Large intestine (tissue), 3 donors: ENCODE results near the gene TMTC4. TPM values are rescaled to one million over a fixed set of nuclear protein-coding genes. Genes with fewer than 3 reads are reported as not detected.

Source experiments
- DNase-seq, 2 donors: peaks; one replicate each; pipeline versions ENCODE4 v3.0.0 to v3.0.0-alpha.2; 2013
- H3K27ac ChIP-seq: one replicate; pipeline ENCODE4 v1.5.1; 2013; ENCODE audit warnings: low read length
- H3K27me3 ChIP-seq: 2 replicates; pipeline ENCODE4 v1.6.1; 2013; ENCODE audit warnings: low read length; ENCODE audit not compliant: control insufficient read depth, insufficient read depth
- H3K36me3 ChIP-seq: 2 replicates; pipeline ENCODE4 v1.6.1; 2013; ENCODE audit warnings: low read length; ENCODE audit not compliant: control insufficient read depth, insufficient read depth
- H3K4me1 ChIP-seq: one replicate; pipeline ENCODE4 v1.6.1; 2013; ENCODE audit warnings: low read length; ENCODE audit not compliant: control insufficient read depth, insufficient read depth
- H3K4me3 ChIP-seq: one replicate; pipeline ENCODE4 v1.5.1; 2013; ENCODE audit warnings: low read length
- H3K9me3 ChIP-seq: one replicate; pipeline ENCODE4 v1.6.1; 2013; ENCODE audit warnings: mild to moderate bottlenecking, low read depth, low read length, moderate library complexity; ENCODE audit not compliant: control insufficient read depth
- WGBS: methylation state at CpG from one replicate; pipeline ENCODE4 v1.1.5; 2013; ENCODE audit warnings: low lambda C conversion rate; ENCODE audit not compliant: insufficient coverage; 5-methylcytosine and 5-hydroxymethylcytosine counted together
- polyA plus RNA-seq: library from polyadenylated mRNA; unstranded; fragments of 120-200 nt; gene quantifications from one replicate; pipeline ENCODE4 v1.2.1, GENCODE V29; 2013

Gene TMTC4
- polyA plus RNA-seq, 1 donor = 27.1 TPM

- Histone ChIP-seq H3K27ac (no peak overlapping the region), H3K9me3 (no peaks in the 10 kb centered on the region), H3K27me3 (no peaks in the 10 kb centered on the region), H3K4me1 (peaks cover 15% of the 10 kb centered on the region), H3K36me3 (peaks cover 32% of the 10 kb centered on the region), H3K4me3 (no peak overlapping the region)
- WGBS = no CpG with 5 or more reads among the region's 6 CpGs
- DNase-seq = no peak
Measured at GRCh38 chr13:100610391-100611347, 63.9 kb downstream of the TMTC4 start.

- peak; percentile 88 to 93 for DNase-seq
Measured at GRCh38 chr13:100608906-100609305, 65.7 kb downstream of the TMTC4 start.

GRCh38 chr13:100608489-100608888 lies 66.1 kb downstream of the TMTC4 start:
- Histone ChIP-seq H3K36me3 (peaks cover 32% of the 10 kb centered on the region), H3K4me3 (no peak overlapping the region), H3K27ac (peak overlapping the region; percentile 88), H3K9me3 (no peaks in the 10 kb centered on the region), H3K4me1 (peaks cover 15% of the 10 kb centered on the region), H3K27me3 (no peaks in the 10 kb centered on the region)
- no CpG with 5 or more reads among the region's 3 CpGs for WGBS
- no peak for DNase-seq

More at GRCh38 chr13:100608906-100609305, 65.7 kb downstream of the TMTC4 start:
- no CpG with 5 or more reads among the region's 6 CpGs for WGBS
- Histone ChIP-seq H3K27ac (peak overlapping the region; percentile 88), H3K9me3 (no peaks in the 10 kb centered on the region), H3K36me3 (peaks cover 32% of the 10 kb centered on the region), H3K4me1 (peaks cover 15% of the 10 kb centered on the region), H3K4me3 (no peak overlapping the region), H3K27me3 (no peaks in the 10 kb centered on the region)

- Histone ChIP-seq H3K27me3 (no peaks in the 10 kb centered on the region), H3K27ac (no peak overlapping the region), H3K36me3 (peaks cover 18% of the 10 kb centered on the region), H3K4me3 (no peak overlapping the region), H3K4me1 (peaks cover 12% of the 10 kb centered on the region), H3K9me3 (no peaks in the 10 kb centered on the region)
- DNase-seq = no peak
- no CpG with 5 or more reads among the region's 5 CpGs for WGBS
Measured at GRCh38 chr13:100604918-100605710, 69.5 kb downstream of the TMTC4 start.

- Histone ChIP-seq H3K27me3 (no peaks in the 10 kb centered on the region), H3K9me3 (no peaks in the 10 kb centered on the region), H3K27ac (no peak overlapping the region), H3K4me1 (no peaks in the 10 kb centered on the region), H3K36me3 (peaks cover 12% of the 10 kb centered on the region), H3K4me3 (no peak overlapping the region)
- 76% methylated on average over 5 of the region's 8 CpGs for WGBS
- no peak for DNase-seq
Measured at GRCh38 chr13:100602493-100603111, 72.0 kb downstream of the TMTC4 start.

- H3K36me3 ChIP-seq = peaks cover 5% of the 10 kb centered on the region
- no peak overlapping the region for H3K4me3 ChIP-seq
- no peak overlapping the region for H3K27ac ChIP-seq
- H3K4me1 ChIP-seq = no peaks in the 10 kb centered on the region
- no peak for DNase-seq
- no peaks in the 10 kb centered on the region for H3K9me3 ChIP-seq
- no peaks in the 10 kb centered on the region for H3K27me3 ChIP-seq
- WGBS = 100% methylated on average over 1 of the region's 7 CpGs
Measured at GRCh38 chr13:100601716-100602115, 72.9 kb downstream of the TMTC4 start.

- H3K36me3 ChIP-seq = no peaks in the 10 kb centered on the region
- H3K27ac ChIP-seq = no peak overlapping the region
- no peak for DNase-seq
- H3K9me3 ChIP-seq = no peaks in the 10 kb centered on the region
- no peaks in the 10 kb centered on the region for H3K4me1 ChIP-seq
- no peak overlapping the region for H3K4me3 ChIP-seq
- H3K27me3 ChIP-seq = no peaks in the 10 kb centered on the region
- no CpG with 5 or more reads among the region's 6 CpGs for WGBS
Measured at GRCh38 chr13:100600915-100601314, 73.7 kb downstream of the TMTC4 start.

- no peak overlapping the region for H3K27ac ChIP-seq
- no peak overlapping the region for H3K4me3 ChIP-seq
- no peaks in the 10 kb centered on the region for H3K27me3 ChIP-seq
- no peak for DNase-seq
- no peaks in the 10 kb centered on the region for H3K4me1 ChIP-seq
- WGBS = 100% methylated on average over 2 of the region's 6 CpGs
- H3K36me3 ChIP-seq = no peaks in the 10 kb centered on the region
- no peaks in the 10 kb centered on the region for H3K9me3 ChIP-seq
Measured at GRCh38 chr13:100600461-100600860, 74.1 kb downstream of the TMTC4 start.

GRCh38 chr13:100597253-100597652 lies 77.3 kb downstream of the TMTC4 start:
- no peaks in the 10 kb centered on the region for H3K4me1 ChIP-seq
- no peaks in the 10 kb centered on the region for H3K36me3 ChIP-seq

GRCh38 chr13:100596516-100596915 lies 78.1 kb downstream of the TMTC4 start:
- no peaks in the 10 kb centered on the region for H3K9me3 ChIP-seq
- no peak for DNase-seq
- no peaks in the 10 kb centered on the region for H3K27me3 ChIP-seq
- no peaks in the 10 kb centered on the region for H3K36me3 ChIP-seq
- H3K27ac ChIP-seq = no peak overlapping the region
- no peaks in the 10 kb centered on the region for H3K4me1 ChIP-seq
- H3K4me3 ChIP-seq = no peak overlapping the region
- no CpG with 5 or more reads among the region's 2 CpGs for WGBS

More at GRCh38 chr13:100597253-100597652, 77.3 kb downstream of the TMTC4 start:
- no peak for DNase-seq
- H3K4me3 ChIP-seq = no peak overlapping the region
- no CpG with 5 or more reads among the region's 4 CpGs for WGBS
- no peaks in the 10 kb centered on the region for H3K27me3 ChIP-seq
- H3K27ac ChIP-seq = no peak overlapping the region
- no peaks in the 10 kb centered on the region for H3K9me3 ChIP-seq
